ENCODE measurements around the gene USPL1. TPM values are rescaled to one million over a fixed set of nuclear protein-coding genes. Genes with fewer than 3 reads are reported as not detected.

The USPL1 gene
- total and polyA plus RNA-seq, 4 donors, result 8.5 to 31.9 (median 11.5) TPM

DNA sequence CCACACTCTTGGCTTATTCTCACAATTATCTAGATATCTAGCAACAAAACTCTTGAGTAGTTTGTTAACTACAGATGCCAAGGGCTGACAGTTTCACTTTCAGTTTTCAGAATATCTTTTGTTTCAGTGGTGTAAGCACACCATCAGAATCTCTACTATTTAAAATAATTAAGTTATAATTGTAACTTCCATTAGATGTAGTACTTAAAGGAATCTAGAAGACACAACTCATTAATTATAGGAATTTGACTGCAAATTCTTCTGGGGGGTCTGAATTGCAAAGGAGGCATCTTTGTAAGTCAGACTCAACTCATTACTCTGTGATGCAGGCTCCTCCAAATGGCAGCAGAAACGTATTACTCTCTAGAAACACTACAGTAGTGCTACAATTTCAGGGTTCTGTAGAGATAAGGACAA is 44.9 kb upstream of the USPL1 start:
- Histone ChIP-seq H3K9me3 (ENCODE audit: control insufficient read depth in 4 of 4, insufficient read depth in 3 of 4, low read length in 3 of 4) (no peaks in the 10 kb centered on the region), H3K4me3 (no peak overlapping the region), H3K27ac (ENCODE audit: low read depth in 1 of 2, low read length in 1 of 2) (no peak overlapping the region), H3K36me3 (ENCODE audit: control insufficient read depth in 4 of 4, insufficient read depth in 4 of 4, low read length in 4 of 4) (no peaks in the 10 kb centered on the region), H3K27me3 (ENCODE audit: control insufficient read depth in 3 of 3, insufficient read depth in 3 of 3, low read length in 2 of 3) (no peaks in the 10 kb centered on the region), H3K9ac (ENCODE audit: insufficient read depth in 1 of 2, low read length in 2 of 2) (peak overlapping the region; percentile 19 to 85), H3K4me1 (ENCODE audit: control insufficient read depth in 5 of 5, insufficient read depth in 5 of 5, low read length in 5 of 5) (peaks cover 0 to 10% (median 2%) of the 10 kb centered on the region in 5 donors)
- ATAC-seq (ENCODE audit: insufficient read depth, low FRiP score) (no peak), DNase-seq (peak; percentile 32 to 88 (median 87))
- WGBS, 2 donors, result 0% methylated on average over 1 of the region's 1 CpG
- TF ChIP-seq, protein P1, sequence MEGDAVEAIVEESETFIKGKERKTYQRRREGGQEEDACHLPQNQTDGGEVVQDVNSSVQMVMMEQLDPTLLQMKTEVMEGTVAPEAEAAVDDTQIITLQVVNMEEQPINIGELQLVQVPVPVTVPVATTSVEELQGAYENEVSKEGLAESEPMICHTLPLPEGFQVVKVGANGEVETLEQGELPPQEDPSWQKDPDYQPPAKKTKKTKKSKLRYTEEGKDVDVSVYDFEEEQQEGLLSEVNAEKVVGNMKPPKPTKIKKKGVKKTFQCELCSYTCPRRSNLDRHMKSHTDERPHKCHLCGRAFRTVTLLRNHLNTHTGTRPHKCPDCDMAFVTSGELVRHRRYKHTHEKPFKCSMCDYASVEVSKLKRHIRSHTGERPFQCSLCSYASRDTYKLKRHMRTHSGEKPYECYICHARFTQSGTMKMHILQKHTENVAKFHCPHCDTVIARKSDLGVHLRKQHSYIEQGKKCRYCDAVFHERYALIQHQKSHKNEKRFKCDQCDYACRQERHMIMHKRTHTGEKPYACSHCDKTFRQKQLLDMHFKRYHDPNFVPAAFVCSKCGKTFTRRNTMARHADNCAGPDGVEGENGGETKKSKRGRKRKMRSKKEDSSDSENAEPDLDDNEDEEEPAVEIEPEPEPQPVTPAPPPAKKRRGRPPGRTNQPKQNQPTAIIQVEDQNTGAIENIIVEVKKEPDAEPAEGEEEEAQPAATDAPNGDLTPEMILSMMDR (IDR thresholded peaks at IDR 0.05; ENCODE audit: control extremely low read depth, extremely low read depth), result no peak

DNA sequence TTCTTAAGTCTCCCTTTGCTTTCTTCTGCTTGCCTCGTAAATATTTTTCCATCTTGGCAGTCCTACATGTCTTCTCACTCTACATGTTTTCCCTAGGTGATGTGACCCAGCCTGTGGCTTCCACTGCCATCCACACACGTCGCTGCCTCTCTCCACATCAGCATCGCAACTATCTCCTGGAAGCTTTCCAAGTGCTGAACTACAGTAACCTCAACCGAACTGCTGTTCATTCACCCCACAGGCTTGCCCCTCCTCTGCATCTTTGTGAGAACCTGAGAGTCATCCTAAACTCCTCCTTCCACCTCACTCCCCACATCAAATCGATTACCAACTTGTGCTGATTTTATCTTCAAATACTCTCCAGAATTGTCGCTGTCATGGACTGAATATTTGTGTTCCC is 41.2 kb upstream of the USPL1 start:
- DNase-seq (peak; percentile 23 to 71 (median 62)), ATAC-seq (ENCODE audit: insufficient read depth, low FRiP score) (no peak)
- WGBS, 2 donors, result 34 to 41% methylated on average over 7 of the region's 7 CpGs
- Histone ChIP-seq H3K36me3 (ENCODE audit: control insufficient read depth in 4 of 4, insufficient read depth in 4 of 4, low read length in 4 of 4) (no peaks in the 10 kb centered on the region), H3K9ac (ENCODE audit: insufficient read depth in 1 of 2, low read length in 2 of 2) (no peak overlapping the region), H3K27me3 (ENCODE audit: control insufficient read depth in 3 of 3, insufficient read depth in 3 of 3, low read length in 2 of 3) (no peaks in the 10 kb centered on the region), H3K4me1 (ENCODE audit: control insufficient read depth in 5 of 5, insufficient read depth in 5 of 5, low read length in 5 of 5) (peaks cover 0 to 10% (median 2%) of the 10 kb centered on the region in 5 donors), H3K4me3 (no peak overlapping the region), H3K27ac (ENCODE audit: low read depth in 1 of 2, low read length in 1 of 2) (no peak overlapping the region), H3K9me3 (ENCODE audit: control insufficient read depth in 4 of 4, insufficient read depth in 3 of 4, low read length in 3 of 4) (no peaks in the 10 kb centered on the region)
- TF ChIP-seq, protein P1 (IDR thresholded peaks at IDR 0.05; ENCODE audit: control extremely low read depth, extremely low read depth), result no peak

DNA sequence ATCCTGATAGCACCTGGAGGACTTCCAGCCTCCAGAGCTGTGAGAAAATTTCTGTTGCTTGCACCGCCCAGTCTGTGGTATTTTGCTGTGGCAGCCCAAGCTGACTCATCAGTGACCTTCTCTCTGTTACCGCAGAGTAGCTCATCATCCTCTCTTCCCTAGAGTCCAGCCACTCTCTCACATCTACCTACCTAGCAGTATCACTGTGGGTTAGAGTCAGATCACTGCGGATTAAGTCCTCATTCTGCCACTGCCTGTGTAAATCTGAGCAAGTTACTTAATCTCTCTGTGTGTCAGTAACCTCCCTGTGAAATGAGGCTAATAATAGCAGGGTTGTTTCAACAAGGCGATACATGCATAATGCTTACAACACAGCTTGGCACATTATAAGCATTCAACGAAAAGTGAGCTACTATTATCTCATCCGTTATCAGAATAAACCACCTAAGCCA is 40.3 kb upstream of the USPL1 start:
- H3K4me1 ChIP-seq (ENCODE audit: control insufficient read depth in 5 of 5, insufficient read depth in 5 of 5, low read length in 5 of 5), result peaks cover 0 to 6% (median 2%) of the 10 kb centered on the region in 5 donors
- H3K9ac ChIP-seq (ENCODE audit: insufficient read depth in 1 of 2, low read length in 2 of 2), result no peak overlapping the region
- H3K9me3 ChIP-seq (ENCODE audit: control insufficient read depth in 4 of 4, insufficient read depth in 3 of 4, low read length in 3 of 4), result no peaks in the 10 kb centered on the region
- H3K27me3 ChIP-seq (ENCODE audit: control insufficient read depth in 3 of 3, insufficient read depth in 3 of 3, low read length in 2 of 3), result no peaks in the 10 kb centered on the region
- TF ChIP-seq, protein P1 (IDR thresholded peaks at IDR 0.05; ENCODE audit: control extremely low read depth, extremely low read depth), result no peak
- WGBS, 2 donors, result 44 to 59% methylated on average over 6 of the region's 6 CpGs
- H3K36me3 ChIP-seq (ENCODE audit: control insufficient read depth in 4 of 4, insufficient read depth in 4 of 4, low read length in 4 of 4), result no peaks in the 10 kb centered on the region
- no peak overlapping the region for H3K27ac ChIP-seq (ENCODE audit: low read depth in 1 of 2, low read length in 1 of 2)
- ATAC-seq (ENCODE audit: insufficient read depth, low FRiP score), result peak; percentile 24
- no peak overlapping the region for H3K4me3 ChIP-seq
- DNase-seq, result no peak

Data from lung (tissue), 12 donors.